ENCODE measurements around the gene WNT8A.
A peak's percentile ranks its signal among the peaks of the same experiment; 100 is the strongest.

WNT8A gene

GRCh38 chr5:138091685-138092084 lies 7.9 kb downstream of the WNT8A start:
- ATAC-seq, result no peak
- DNase-seq, result no peak

GRCh38 chr5:138092301-138092700 lies 8.5 kb downstream of the WNT8A start:
- DNase-seq, result no peak
- no peak for ATAC-seq

- no peak for DNase-seq
- ATAC-seq, result no peak
Measured at GRCh38 chr5:138093036-138093435, 9.2 kb downstream of the WNT8A start.

- ATAC-seq, result no peak
Measured at GRCh38 chr5:138095100-138095907, 11.5 kb downstream of the WNT8A start.

GRCh38 chr5:138096363-138096762 lies 12.5 kb downstream of the WNT8A start:
- DNase-seq, result no peak
- ATAC-seq, result no peak

More at GRCh38 chr5:138095100-138095907, 11.5 kb downstream of the WNT8A start:
- DNase-seq, result no peak

GRCh38 chr5:138096997-138097828 lies 13.4 kb downstream of the WNT8A start:
- DNase-seq (no peak), ATAC-seq (no peak)

GRCh38 chr5:138102454-138103318 lies 18.9 kb downstream of the WNT8A start:
- DNase-seq, result no peak
- no peak for ATAC-seq

GRCh38 chr5:138103319-138103637 lies 19.4 kb downstream of the WNT8A start:
- no peak for ATAC-seq
- DNase-seq, result no peak

GRCh38 chr5:138105709-138106108 lies 21.9 kb downstream of the WNT8A start:
- DNase-seq, result no peak
- no peak for ATAC-seq

GRCh38 chr5:138107213-138107612 lies 23.4 kb downstream of the WNT8A start:
- ATAC-seq (no peak), DNase-seq (no peak)

GRCh38 chr5:138109463-138110265 lies 25.8 kb downstream of the WNT8A start:
- ATAC-seq, result no peak
- no peak for DNase-seq

GRCh38 chr5:138110266-138110963 lies 26.6 kb downstream of the WNT8A start:
- DNase-seq, result no peak
- no peak for ATAC-seq

GRCh38 chr5:138111181-138111580 lies 27.3 kb downstream of the WNT8A start:
- ATAC-seq (no peak), DNase-seq (no peak)

GRCh38 chr5:138111937-138112336 lies 28.1 kb downstream of the WNT8A start:
- DNase-seq (no peak), ATAC-seq (no peak)

GRCh38 chr5:138115254-138115653 lies 31.4 kb downstream of the WNT8A start:
- DNase-seq, result no peak
- ATAC-seq, result no peak

GRCh38 chr5:138128334-138128733 lies 44.5 kb downstream of the WNT8A start:
- ATAC-seq (no peak), DNase-seq (no peak)

- no peak for DNase-seq
- ATAC-seq, result no peak
Measured at GRCh38 chr5:138129347-138129746, 45.5 kb downstream of the WNT8A start.

GRCh38 chr5:138132543-138132942 lies 48.7 kb downstream of the WNT8A start:
- DNase-seq (no peak), ATAC-seq (no peak)

GRCh38 chr5:138138949-138139780 lies 55.3 kb downstream of the WNT8A start, which contains the start of gene NME5:
Gene NME5 (minus strand): TSS chr5:138139428. CDS start chr5:138138780, 648 bp downstream.
- DNase-seq, result peak; percentile 7
- no peak for ATAC-seq

- DNase-seq (no peak), ATAC-seq (no peak)
Measured at GRCh38 chr5:138139781-138140090, 55.9 kb downstream of the WNT8A start.
